Measurements from ENCODE around the gene GPR37L1. TPM values are rescaled to one million over a fixed set of nuclear protein-coding genes. Genes with fewer than 3 reads are reported as not detected.

GPR37L1 gene
- total and polyA plus RNA-seq, 2 of the 8 experiments (the other 6 are each of a cell fraction or from before 2014, with no cell fraction given), result 0.13 to 0.23 TPM

DNA sequence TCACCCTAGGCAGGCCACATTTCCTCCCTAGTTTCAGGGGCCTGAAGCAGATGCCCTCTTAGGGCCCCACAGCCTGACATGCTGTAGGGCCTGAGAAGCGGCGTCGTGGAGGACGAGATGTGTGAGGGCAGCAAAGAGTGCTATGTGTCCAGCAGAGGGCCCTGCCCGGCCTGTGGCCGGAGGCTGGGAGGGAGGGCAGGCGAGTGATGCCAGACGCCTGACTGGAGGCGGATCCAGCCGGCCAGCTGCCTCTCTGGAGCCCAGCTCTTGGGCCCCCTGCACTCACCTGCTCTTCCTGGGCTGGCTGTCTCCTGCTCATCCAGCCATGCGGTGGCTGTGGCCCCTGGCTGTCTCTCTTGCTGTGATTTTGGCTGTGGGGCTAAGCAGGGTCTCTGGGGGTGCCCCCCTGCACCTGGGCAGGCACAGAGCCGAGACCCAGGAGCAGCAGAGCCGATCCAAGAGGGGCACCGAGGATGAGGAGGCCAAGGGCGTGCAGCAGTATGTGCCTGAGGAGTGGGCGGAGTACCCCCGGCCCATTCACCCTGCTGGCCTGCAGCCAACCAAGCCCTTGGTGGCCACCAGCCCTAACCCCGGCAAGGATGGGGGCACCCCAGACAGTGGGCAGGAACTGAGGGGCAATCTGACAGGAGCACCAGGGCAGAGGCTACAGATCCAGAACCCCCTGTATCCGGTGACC, at the start of gene GPR37L1 (continued):
- TF ChIP-seq, protein P1, sequence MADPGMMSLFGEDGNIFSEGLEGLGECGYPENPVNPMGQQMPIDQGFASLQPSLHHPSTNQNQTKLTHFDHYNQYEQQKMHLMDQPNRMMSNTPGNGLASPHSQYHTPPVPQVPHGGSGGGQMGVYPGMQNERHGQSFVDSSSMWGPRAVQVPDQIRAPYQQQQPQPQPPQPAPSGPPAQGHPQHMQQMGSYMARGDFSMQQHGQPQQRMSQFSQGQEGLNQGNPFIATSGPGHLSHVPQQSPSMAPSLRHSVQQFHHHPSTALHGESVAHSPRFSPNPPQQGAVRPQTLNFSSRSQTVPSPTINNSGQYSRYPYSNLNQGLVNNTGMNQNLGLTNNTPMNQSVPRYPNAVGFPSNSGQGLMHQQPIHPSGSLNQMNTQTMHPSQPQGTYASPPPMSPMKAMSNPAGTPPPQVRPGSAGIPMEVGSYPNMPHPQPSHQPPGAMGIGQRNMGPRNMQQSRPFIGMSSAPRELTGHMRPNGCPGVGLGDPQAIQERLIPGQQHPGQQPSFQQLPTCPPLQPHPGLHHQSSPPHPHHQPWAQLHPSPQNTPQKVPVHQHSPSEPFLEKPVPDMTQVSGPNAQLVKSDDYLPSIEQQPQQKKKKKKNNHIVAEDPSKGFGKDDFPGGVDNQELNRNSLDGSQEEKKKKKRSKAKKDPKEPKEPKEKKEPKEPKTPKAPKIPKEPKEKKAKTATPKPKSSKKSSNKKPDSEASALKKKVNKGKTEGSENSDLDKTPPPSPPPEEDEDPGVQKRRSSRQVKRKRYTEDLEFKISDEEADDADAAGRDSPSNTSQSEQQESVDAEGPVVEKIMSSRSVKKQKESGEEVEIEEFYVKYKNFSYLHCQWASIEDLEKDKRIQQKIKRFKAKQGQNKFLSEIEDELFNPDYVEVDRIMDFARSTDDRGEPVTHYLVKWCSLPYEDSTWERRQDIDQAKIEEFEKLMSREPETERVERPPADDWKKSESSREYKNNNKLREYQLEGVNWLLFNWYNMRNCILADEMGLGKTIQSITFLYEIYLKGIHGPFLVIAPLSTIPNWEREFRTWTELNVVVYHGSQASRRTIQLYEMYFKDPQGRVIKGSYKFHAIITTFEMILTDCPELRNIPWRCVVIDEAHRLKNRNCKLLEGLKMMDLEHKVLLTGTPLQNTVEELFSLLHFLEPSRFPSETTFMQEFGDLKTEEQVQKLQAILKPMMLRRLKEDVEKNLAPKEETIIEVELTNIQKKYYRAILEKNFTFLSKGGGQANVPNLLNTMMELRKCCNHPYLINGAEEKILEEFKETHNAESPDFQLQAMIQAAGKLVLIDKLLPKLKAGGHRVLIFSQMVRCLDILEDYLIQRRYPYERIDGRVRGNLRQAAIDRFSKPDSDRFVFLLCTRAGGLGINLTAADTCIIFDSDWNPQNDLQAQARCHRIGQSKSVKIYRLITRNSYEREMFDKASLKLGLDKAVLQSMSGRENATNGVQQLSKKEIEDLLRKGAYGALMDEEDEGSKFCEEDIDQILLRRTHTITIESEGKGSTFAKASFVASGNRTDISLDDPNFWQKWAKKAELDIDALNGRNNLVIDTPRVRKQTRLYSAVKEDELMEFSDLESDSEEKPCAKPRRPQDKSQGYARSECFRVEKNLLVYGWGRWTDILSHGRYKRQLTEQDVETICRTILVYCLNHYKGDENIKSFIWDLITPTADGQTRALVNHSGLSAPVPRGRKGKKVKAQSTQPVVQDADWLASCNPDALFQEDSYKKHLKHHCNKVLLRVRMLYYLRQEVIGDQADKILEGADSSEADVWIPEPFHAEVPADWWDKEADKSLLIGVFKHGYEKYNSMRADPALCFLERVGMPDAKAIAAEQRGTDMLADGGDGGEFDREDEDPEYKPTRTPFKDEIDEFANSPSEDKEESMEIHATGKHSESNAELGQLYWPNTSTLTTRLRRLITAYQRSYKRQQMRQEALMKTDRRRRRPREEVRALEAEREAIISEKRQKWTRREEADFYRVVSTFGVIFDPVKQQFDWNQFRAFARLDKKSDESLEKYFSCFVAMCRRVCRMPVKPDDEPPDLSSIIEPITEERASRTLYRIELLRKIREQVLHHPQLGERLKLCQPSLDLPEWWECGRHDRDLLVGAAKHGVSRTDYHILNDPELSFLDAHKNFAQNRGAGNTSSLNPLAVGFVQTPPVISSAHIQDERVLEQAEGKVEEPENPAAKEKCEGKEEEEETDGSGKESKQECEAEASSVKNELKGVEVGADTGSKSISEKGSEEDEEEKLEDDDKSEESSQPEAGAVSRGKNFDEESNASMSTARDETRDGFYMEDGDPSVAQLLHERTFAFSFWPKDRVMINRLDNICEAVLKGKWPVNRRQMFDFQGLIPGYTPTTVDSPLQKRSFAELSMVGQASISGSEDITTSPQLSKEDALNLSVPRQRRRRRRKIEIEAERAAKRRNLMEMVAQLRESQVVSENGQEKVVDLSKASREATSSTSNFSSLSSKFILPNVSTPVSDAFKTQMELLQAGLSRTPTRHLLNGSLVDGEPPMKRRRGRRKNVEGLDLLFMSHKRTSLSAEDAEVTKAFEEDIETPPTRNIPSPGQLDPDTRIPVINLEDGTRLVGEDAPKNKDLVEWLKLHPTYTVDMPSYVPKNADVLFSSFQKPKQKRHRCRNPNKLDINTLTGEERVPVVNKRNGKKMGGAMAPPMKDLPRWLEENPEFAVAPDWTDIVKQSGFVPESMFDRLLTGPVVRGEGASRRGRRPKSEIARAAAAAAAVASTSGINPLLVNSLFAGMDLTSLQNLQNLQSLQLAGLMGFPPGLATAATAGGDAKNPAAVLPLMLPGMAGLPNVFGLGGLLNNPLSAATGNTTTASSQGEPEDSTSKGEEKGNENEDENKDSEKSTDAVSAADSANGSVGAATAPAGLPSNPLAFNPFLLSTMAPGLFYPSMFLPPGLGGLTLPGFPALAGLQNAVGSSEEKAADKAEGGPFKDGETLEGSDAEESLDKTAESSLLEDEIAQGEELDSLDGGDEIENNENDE (IDR thresholded peaks at IDR 0.05; ENCODE audit: insufficient replicate concordance, low read length), result no peak
- no peak for TF ChIP-seq NRF1 (IDR thresholded peaks at IDR 0.05; ENCODE audit: low read depth, low read length)
- TF ChIP-seq TBP (IDR thresholded peaks at IDR 0.05; ENCODE audit: low read depth, low read length), result peak; percentile 93
- no peak for TF ChIP-seq CHD1 (IDR thresholded peaks at IDR 0.05; ENCODE audit: low read depth, low read length)
- no peak for TF ChIP-seq CBX5 (IDR thresholded peaks at IDR 0.05; ENCODE audit: low read depth, low read length)
- no peak for TF ChIP-seq BACH1 (IDR thresholded peaks at IDR 0.05; ENCODE audit: low read length)
- no peak for TF ChIP-seq POLR2A (IDR thresholded peaks at IDR 0.05; ENCODE audit: control extremely low read depth in 1 of 2, low read depth in 2 of 2, low read length in 2 of 2)
- no peak for TF ChIP-seq ASH2L (IDR thresholded peaks at IDR 0.05; ENCODE audit: low read length)
- TF ChIP-seq CEBPB (IDR thresholded peaks at IDR 0.05; ENCODE audit: low read depth, low read length), result no peak
- no peak for TF ChIP-seq BRCA1 (IDR thresholded peaks at IDR 0.05; ENCODE audit: low read depth, low read length)
- TF ChIP-seq ZNF274 (IDR thresholded peaks at IDR 0.05; ENCODE audit: borderline replicate concordance, extremely low read depth, low read length), result no peak
- TF ChIP-seq CTBP2 (IDR thresholded peaks at IDR 0.05; ENCODE audit: borderline replicate concordance, insufficient read depth, insufficient read length, low read length), result peak; percentile 75
